ENCODE results near the gene GLT8D1. TPM values are rescaled to one million over a fixed set of nuclear protein-coding genes. Genes with fewer than 3 reads are reported as not detected.

The GLT8D1 gene
- total RNA-seq, 1 experiment from 2014 or later, result 42.1 TPM

- CTCF ChIA-PET, result no interaction called here
- intact Hi-C loops (cut with micrococcal nuclease), result no loop called here
- no peak overlapping the region for H3K4me2 ChIP-seq (ENCODE audit: low read length)
- RAD21 ChIA-PET (ENCODE audit: low non-redundant PET in 1 of 2, low total read pairs in 2 of 2, uncharacterized antibody in 2 of 2, unreplicated experiment in 2 of 2), result no interaction called here
- no peak overlapping the region for H3K4me3 ChIP-seq (replicated peaks in 1 of 2; ENCODE audit: low read depth in 1 of 2, low read length in 2 of 2)
- H4K20me1 ChIP-seq (ENCODE audit: insufficient read depth), result no peaks in the 10 kb centered on the region
- H3K9ac ChIP-seq (ENCODE audit: low read length), result no peak overlapping the region
- no peaks in the 10 kb centered on the region for H3K79me2 ChIP-seq (ENCODE audit: insufficient read depth, low read length)
- H2AFZ ChIP-seq (ENCODE audit: low read depth, low read length, poor library complexity, severe bottlenecking), result no peak overlapping the region
- no peak for DNase-seq (ENCODE audit: low read depth, low spot score)
- ATAC-seq, result no peak
- H3K36me3 ChIP-seq (ENCODE audit: control insufficient read depth in 1 of 2, insufficient read depth in 2 of 2, low read length in 2 of 2), result peaks cover 0 to 3% of the 10 kb centered on the region in 2 experiments; a peak in 1 of 4 replicates
- no peaks in the 10 kb centered on the region for H3K4me1 ChIP-seq (ENCODE audit: control insufficient read depth in 1 of 2, insufficient read depth in 2 of 2, low read length in 2 of 2)
- BruUV-seq (replicated peaks), result no TSS peak
- H3K27ac ChIP-seq (ENCODE audit: low read depth, low read length), result no peak overlapping the region
- TF ChIP-seq REST (IDR thresholded peaks at IDR 0.05; ENCODE audit: low read depth) (no peak), CBX3 (IDR thresholded peaks at IDR 0.05; ENCODE audit: low read depth) (no peak), POLR2AphosphoS5 (IDR thresholded peaks at IDR 0.05; ENCODE audit: low read depth, low read length) (no peak), YY1 (IDR thresholded peaks at IDR 0.05; ENCODE audit: extremely low read depth, insufficient replicate concordance, low read depth, low read length) (no peak), SP1 (IDR thresholded peaks at IDR 0.05; ENCODE audit: low read depth) (no peak), CEBPB (IDR thresholded peaks at IDR 0.05; ENCODE audit: low read depth) (no peak), SIN3A (IDR thresholded peaks at IDR 0.05; ENCODE audit: low read depth) (no peak), ZBTB33 (IDR thresholded peaks at IDR 0.05; ENCODE audit: extremely low read depth, insufficient replicate concordance, low read length) (no peak), EZH2 (IDR thresholded peaks at IDR 0.05) (no peak), RAD21 (IDR thresholded peaks at IDR 0.05; ENCODE audit: low read depth) (no peak), FOSL1 (IDR thresholded peaks at IDR 0.05; ENCODE audit: low read depth) (no peak), POLR2A (IDR thresholded peaks at IDR 0.05; ENCODE audit: borderline replicate concordance, extremely low read depth, insufficient read depth, insufficient read length) (no peak), EZH2phosphoT487 (IDR thresholded peaks at IDR 0.05; ENCODE audit: borderline replicate concordance) (no peak), MAX (IDR thresholded peaks at IDR 0.05) (no peak), TCF7L2 (IDR thresholded peaks at IDR 0.05; ENCODE audit: borderline replicate concordance, extremely low read depth, insufficient read depth, insufficient read length) (no peak), ZNF274 (IDR thresholded peaks at IDR 0.05; ENCODE audit: low read depth, low read length) (no peak)
- TF ChIP-seq, protein P1, sequence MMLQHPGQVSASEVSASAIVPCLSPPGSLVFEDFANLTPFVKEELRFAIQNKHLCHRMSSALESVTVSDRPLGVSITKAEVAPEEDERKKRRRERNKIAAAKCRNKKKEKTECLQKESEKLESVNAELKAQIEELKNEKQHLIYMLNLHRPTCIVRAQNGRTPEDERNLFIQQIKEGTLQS (IDR thresholded peaks at IDR 0.05), result no peak
- TF ChIP-seq, protein P2, sequence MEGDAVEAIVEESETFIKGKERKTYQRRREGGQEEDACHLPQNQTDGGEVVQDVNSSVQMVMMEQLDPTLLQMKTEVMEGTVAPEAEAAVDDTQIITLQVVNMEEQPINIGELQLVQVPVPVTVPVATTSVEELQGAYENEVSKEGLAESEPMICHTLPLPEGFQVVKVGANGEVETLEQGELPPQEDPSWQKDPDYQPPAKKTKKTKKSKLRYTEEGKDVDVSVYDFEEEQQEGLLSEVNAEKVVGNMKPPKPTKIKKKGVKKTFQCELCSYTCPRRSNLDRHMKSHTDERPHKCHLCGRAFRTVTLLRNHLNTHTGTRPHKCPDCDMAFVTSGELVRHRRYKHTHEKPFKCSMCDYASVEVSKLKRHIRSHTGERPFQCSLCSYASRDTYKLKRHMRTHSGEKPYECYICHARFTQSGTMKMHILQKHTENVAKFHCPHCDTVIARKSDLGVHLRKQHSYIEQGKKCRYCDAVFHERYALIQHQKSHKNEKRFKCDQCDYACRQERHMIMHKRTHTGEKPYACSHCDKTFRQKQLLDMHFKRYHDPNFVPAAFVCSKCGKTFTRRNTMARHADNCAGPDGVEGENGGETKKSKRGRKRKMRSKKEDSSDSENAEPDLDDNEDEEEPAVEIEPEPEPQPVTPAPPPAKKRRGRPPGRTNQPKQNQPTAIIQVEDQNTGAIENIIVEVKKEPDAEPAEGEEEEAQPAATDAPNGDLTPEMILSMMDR (IDR thresholded peaks at IDR 0.05 in 2 of 3, conservative IDR thresholded peaks at IDR 0.05 in 1 of 3; ENCODE audit: borderline replicate concordance in 1 of 3, insufficient read depth in 1 of 3, low read depth in 2 of 3, low read length in 2 of 3), result no peak
- POLR2A ChIA-PET, result no interaction called here
- no peaks in the 10 kb centered on the region for H3K27me3 ChIP-seq (ENCODE audit: insufficient read depth, low read length)
- no peaks in the 10 kb centered on the region for H3K9me3 ChIP-seq (ENCODE audit: control insufficient read depth in 1 of 2, insufficient read depth in 1 of 2, low read depth in 1 of 2, low read length in 2 of 2)
- H3K9me2 ChIP-seq (ENCODE audit: insufficient read depth), result no peaks in the 10 kb centered on the region
These were observed 18.3 kb upstream of the GLT8D1 start for GRCh38 chr3:52723935-52724334.
